ENCODE measurements around the gene CELF4.

DNA sequence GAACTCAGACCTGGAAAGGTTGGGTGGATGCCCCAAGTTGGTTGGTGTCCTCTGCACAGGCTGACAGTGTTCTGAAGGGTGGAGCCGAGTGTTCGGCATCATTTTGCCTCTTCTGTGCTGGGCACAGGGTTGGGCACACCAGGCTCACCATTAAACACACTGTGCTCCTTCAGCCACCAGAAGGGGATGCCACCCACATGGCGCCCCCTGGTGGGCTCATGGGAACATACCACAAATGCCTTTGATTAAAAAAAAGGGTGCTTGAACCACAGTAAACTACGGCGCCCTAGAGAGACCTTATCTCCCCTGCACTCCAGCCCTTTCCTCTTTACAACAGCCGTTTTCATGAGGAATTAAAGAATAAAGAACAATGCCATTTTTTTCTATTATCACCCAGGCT lies 89.4 kb downstream of the CELF4 start:
- TF ChIP-seq, protein P1, sequence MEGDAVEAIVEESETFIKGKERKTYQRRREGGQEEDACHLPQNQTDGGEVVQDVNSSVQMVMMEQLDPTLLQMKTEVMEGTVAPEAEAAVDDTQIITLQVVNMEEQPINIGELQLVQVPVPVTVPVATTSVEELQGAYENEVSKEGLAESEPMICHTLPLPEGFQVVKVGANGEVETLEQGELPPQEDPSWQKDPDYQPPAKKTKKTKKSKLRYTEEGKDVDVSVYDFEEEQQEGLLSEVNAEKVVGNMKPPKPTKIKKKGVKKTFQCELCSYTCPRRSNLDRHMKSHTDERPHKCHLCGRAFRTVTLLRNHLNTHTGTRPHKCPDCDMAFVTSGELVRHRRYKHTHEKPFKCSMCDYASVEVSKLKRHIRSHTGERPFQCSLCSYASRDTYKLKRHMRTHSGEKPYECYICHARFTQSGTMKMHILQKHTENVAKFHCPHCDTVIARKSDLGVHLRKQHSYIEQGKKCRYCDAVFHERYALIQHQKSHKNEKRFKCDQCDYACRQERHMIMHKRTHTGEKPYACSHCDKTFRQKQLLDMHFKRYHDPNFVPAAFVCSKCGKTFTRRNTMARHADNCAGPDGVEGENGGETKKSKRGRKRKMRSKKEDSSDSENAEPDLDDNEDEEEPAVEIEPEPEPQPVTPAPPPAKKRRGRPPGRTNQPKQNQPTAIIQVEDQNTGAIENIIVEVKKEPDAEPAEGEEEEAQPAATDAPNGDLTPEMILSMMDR (IDR thresholded peaks at IDR 0.05): peak in 1 of 4 experiments; percentile 41
- TF ChIP-seq POLR2A (IDR thresholded peaks at IDR 0.05): no peak
